Measurements from ENCODE around the gene HOXA7. TPM values are rescaled to one million over a fixed set of nuclear protein-coding genes. Genes with fewer than 3 reads are reported as not detected.
A peak's percentile ranks its signal among the peaks of the same experiment; 100 is the strongest.

Gene HOXA7
- total and polyA plus RNA-seq, 2 donors (not counting 3 experiments of a cell fraction or from before 2014, with no cell fraction given) = 18.1 to 18.5 TPM

DNA sequence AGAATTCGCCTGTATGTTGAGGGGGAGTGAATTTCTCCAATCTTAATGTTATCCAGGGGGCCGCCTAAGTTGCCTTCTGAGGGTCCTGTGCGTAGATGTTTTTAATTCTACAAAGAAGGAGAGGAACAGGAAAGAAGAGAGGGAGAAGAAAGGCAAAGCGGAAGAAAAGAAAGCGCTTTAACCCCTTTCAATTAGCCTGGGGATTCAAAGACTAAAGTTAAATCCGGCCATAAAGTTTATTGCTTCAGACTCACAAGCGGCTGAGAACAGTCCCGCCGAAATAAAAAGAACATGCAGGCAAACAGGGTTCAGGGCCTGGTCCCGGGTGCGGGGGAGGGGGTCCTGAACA is 17.5 kb downstream of the HOXA7 start:
- ChIA-PET POLR2A (no interaction called here), CTCF (interaction anchor here (1.2 to 3.4 kb wide), 7 partner anchors 9 to 457 kb away, joined by 3 to 15 read pairs (median 4); partner anchors contain the start of gene HOXA7)
- intact Hi-C loops (cut with micrococcal nuclease) (no loop called here), dilution Hi-C loops (cut with MboI; ENCODE audit: extremely low pct_ligation_motif_present, low sequenced_read_pairs) (no loop called here)
- Histone ChIP-seq H3K79me2 (ENCODE audit: control insufficient read depth, insufficient read depth, low read length) (peaks cover 84% of the 10 kb centered on the region), H3K9me1 (replicated peaks; ENCODE audit: control insufficient read depth, extremely low read depth, insufficient read depth, low read length) (no peaks in the 10 kb centered on the region), H2AFZ (ENCODE audit: low read depth, low read length) (no peak overlapping the region), H3K27ac (ENCODE audit: insufficient read depth, low read depth, low read length) (peak overlapping the region; percentile 82), H3K4me3 (replicated peaks in 1 of 3; ENCODE audit: insufficient read depth in 1 of 3, low read depth in 1 of 3, low read length in 3 of 3) (peak overlapping the region in 2 of 3 experiments; percentile 12 to 24), H3K9ac (replicated peaks; ENCODE audit: extremely low read depth, insufficient read depth, low read length) (peak overlapping the region; percentile 84), H3K4me1 (ENCODE audit: control insufficient read depth, extremely low read depth, insufficient read depth, low read length) (peaks cover 79% of the 10 kb centered on the region), H3K27me3 (ENCODE audit: control insufficient read depth in 2 of 2, insufficient read depth in 2 of 2, low read length in 2 of 2) (no peaks in the 10 kb centered on the region), H3K36me3 (ENCODE audit: control insufficient read depth in 2 of 2, extremely low read depth in 1 of 2, insufficient read depth in 2 of 2, low read length in 2 of 2) (peaks cover 0 to 7% of the 10 kb centered on the region in 2 experiments), H4K20me1 (replicated peaks; ENCODE audit: control insufficient read depth, extremely low read depth, insufficient read depth, low read length) (no peaks in the 10 kb centered on the region), H3K4me2 (ENCODE audit: insufficient read depth, low read length) (peak overlapping the region; percentile 92), H3K9me3 (replicated peaks; ENCODE audit: control insufficient read depth, insufficient read depth, low read length) (no peaks in the 10 kb centered on the region)
- no TSS peak for BruUV-seq (replicated peaks)
- DNase-seq (ENCODE audit: low read depth, low spot score) = no peak
- FAIRE-seq = no peak
- no peak for TF ChIP-seq FOS (IDR thresholded peaks at IDR 0.05; ENCODE audit: borderline replicate concordance, insufficient read depth, low read length)
- TF ChIP-seq POLR2A (IDR thresholded peaks at IDR 0.05; ENCODE audit: low read depth, low read length) = no peak
- TF ChIP-seq, protein P1, sequence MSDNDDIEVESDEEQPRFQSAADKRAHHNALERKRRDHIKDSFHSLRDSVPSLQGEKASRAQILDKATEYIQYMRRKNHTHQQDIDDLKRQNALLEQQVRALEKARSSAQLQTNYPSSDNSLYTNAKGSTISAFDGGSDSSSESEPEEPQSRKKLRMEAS (IDR thresholded peaks at IDR 0.05; ENCODE audit: insufficient read depth, insufficient read length) = no peak
- TF ChIP-seq MYC (IDR thresholded peaks at IDR 0.05; ENCODE audit: low read depth, low read length) = no peak
- no peak for TF ChIP-seq POLR2AphosphoS5 (IDR thresholded peaks at IDR 0.05; ENCODE audit: insufficient read depth, low read depth, low read length)
- TF ChIP-seq EZH2 (IDR thresholded peaks at IDR 0.05; ENCODE audit: borderline replicate concordance, low read depth, low read length, severe bottlenecking) = no peak
- no peak for TF ChIP-seq GATA2 (IDR thresholded peaks at IDR 0.05; ENCODE audit: insufficient read depth, insufficient read length, low read depth, low read length)
- no peak for TF ChIP-seq JUN (IDR thresholded peaks at IDR 0.05; ENCODE audit: borderline replicate concordance, insufficient read depth, insufficient read length, low read depth)
- TF ChIP-seq, protein P2, sequence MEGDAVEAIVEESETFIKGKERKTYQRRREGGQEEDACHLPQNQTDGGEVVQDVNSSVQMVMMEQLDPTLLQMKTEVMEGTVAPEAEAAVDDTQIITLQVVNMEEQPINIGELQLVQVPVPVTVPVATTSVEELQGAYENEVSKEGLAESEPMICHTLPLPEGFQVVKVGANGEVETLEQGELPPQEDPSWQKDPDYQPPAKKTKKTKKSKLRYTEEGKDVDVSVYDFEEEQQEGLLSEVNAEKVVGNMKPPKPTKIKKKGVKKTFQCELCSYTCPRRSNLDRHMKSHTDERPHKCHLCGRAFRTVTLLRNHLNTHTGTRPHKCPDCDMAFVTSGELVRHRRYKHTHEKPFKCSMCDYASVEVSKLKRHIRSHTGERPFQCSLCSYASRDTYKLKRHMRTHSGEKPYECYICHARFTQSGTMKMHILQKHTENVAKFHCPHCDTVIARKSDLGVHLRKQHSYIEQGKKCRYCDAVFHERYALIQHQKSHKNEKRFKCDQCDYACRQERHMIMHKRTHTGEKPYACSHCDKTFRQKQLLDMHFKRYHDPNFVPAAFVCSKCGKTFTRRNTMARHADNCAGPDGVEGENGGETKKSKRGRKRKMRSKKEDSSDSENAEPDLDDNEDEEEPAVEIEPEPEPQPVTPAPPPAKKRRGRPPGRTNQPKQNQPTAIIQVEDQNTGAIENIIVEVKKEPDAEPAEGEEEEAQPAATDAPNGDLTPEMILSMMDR (IDR thresholded peaks at IDR 0.05; ENCODE audit: extremely low read depth in 1 of 2, insufficient read depth in 1 of 2, low read depth in 1 of 2, low read length in 2 of 2) = no peak
